Measurements from ENCODE around the gene DLG2. TPM values are rescaled to one million over a fixed set of nuclear protein-coding genes. Genes with fewer than 3 reads are reported as not detected.

DLG2 gene
- total and polyA plus RNA-seq, 9 of the 15 experiments (the other 6 are each of a cell fraction or from before 2014, with no cell fraction given), result 0.52 to 1.6 (median 0.95) TPM

DNA sequence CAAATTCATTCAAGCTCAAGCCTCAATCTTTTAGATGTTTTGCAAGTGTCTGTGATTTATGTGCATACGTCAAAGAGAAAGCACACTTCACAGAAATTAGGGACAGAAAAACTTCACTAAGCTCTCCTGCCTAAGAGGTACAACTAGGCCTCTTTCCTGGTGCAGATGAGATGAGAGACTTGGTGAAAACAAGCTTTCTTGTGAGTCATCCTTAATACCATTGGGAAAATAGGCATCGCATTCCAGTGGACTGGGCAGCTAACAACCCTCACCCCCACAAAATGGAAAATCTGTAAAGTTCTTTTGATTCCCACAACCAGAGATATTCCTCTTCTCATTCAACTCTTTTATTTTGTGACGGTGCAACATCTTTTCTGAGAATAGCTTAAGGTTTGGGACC, 1230.6 kb downstream of the DLG2 start:
- no peak for ATAC-seq
- 0% methylated on average over 3 of the region's 3 CpGs for WGBS (ENCODE audit: insufficient coverage, low coverage, missing lambda C conversion rate)
- no peak overlapping the region for H3K4me3 ChIP-seq
- in situ Hi-C loops (cut with MboI), result no loop called here
- POLR2A ChIA-PET, result no interaction called here
- no peak overlapping the region for H3K9ac ChIP-seq (ENCODE audit: insufficient read depth in 1 of 2, low read depth in 2 of 2, low read length in 2 of 2)
- no peak overlapping the region for H2AFZ ChIP-seq (ENCODE audit: low read depth, low read length)
- no peak overlapping the region for H3K27ac ChIP-seq (ENCODE audit: extremely low read depth, low read depth, low read length)
- no peak for DNase-seq (ENCODE audit: extremely low read depth in 1 of 4, low spot score in 3 of 4)
- no peak for FAIRE-seq
- CTCF ChIA-PET (ENCODE audit: low intra/inter-chr PET ratio), result no interaction called here
- H3K4me2 ChIP-seq (ENCODE audit: insufficient read depth, low read length), result no peak overlapping the region
- no TSS peak for BruUV-seq (replicated peaks)
- no peaks in the 10 kb centered on the region for H3K9me3 ChIP-seq (replicated peaks; ENCODE audit: control insufficient read depth, insufficient read depth, low read depth, low read length)
- no peaks in the 10 kb centered on the region for H3K36me3 ChIP-seq (ENCODE audit: control insufficient read depth, insufficient read depth, low read length)
- TF ChIP-seq, protein P1, sequence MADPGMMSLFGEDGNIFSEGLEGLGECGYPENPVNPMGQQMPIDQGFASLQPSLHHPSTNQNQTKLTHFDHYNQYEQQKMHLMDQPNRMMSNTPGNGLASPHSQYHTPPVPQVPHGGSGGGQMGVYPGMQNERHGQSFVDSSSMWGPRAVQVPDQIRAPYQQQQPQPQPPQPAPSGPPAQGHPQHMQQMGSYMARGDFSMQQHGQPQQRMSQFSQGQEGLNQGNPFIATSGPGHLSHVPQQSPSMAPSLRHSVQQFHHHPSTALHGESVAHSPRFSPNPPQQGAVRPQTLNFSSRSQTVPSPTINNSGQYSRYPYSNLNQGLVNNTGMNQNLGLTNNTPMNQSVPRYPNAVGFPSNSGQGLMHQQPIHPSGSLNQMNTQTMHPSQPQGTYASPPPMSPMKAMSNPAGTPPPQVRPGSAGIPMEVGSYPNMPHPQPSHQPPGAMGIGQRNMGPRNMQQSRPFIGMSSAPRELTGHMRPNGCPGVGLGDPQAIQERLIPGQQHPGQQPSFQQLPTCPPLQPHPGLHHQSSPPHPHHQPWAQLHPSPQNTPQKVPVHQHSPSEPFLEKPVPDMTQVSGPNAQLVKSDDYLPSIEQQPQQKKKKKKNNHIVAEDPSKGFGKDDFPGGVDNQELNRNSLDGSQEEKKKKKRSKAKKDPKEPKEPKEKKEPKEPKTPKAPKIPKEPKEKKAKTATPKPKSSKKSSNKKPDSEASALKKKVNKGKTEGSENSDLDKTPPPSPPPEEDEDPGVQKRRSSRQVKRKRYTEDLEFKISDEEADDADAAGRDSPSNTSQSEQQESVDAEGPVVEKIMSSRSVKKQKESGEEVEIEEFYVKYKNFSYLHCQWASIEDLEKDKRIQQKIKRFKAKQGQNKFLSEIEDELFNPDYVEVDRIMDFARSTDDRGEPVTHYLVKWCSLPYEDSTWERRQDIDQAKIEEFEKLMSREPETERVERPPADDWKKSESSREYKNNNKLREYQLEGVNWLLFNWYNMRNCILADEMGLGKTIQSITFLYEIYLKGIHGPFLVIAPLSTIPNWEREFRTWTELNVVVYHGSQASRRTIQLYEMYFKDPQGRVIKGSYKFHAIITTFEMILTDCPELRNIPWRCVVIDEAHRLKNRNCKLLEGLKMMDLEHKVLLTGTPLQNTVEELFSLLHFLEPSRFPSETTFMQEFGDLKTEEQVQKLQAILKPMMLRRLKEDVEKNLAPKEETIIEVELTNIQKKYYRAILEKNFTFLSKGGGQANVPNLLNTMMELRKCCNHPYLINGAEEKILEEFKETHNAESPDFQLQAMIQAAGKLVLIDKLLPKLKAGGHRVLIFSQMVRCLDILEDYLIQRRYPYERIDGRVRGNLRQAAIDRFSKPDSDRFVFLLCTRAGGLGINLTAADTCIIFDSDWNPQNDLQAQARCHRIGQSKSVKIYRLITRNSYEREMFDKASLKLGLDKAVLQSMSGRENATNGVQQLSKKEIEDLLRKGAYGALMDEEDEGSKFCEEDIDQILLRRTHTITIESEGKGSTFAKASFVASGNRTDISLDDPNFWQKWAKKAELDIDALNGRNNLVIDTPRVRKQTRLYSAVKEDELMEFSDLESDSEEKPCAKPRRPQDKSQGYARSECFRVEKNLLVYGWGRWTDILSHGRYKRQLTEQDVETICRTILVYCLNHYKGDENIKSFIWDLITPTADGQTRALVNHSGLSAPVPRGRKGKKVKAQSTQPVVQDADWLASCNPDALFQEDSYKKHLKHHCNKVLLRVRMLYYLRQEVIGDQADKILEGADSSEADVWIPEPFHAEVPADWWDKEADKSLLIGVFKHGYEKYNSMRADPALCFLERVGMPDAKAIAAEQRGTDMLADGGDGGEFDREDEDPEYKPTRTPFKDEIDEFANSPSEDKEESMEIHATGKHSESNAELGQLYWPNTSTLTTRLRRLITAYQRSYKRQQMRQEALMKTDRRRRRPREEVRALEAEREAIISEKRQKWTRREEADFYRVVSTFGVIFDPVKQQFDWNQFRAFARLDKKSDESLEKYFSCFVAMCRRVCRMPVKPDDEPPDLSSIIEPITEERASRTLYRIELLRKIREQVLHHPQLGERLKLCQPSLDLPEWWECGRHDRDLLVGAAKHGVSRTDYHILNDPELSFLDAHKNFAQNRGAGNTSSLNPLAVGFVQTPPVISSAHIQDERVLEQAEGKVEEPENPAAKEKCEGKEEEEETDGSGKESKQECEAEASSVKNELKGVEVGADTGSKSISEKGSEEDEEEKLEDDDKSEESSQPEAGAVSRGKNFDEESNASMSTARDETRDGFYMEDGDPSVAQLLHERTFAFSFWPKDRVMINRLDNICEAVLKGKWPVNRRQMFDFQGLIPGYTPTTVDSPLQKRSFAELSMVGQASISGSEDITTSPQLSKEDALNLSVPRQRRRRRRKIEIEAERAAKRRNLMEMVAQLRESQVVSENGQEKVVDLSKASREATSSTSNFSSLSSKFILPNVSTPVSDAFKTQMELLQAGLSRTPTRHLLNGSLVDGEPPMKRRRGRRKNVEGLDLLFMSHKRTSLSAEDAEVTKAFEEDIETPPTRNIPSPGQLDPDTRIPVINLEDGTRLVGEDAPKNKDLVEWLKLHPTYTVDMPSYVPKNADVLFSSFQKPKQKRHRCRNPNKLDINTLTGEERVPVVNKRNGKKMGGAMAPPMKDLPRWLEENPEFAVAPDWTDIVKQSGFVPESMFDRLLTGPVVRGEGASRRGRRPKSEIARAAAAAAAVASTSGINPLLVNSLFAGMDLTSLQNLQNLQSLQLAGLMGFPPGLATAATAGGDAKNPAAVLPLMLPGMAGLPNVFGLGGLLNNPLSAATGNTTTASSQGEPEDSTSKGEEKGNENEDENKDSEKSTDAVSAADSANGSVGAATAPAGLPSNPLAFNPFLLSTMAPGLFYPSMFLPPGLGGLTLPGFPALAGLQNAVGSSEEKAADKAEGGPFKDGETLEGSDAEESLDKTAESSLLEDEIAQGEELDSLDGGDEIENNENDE (IDR thresholded peaks at IDR 0.05; ENCODE audit: low read depth, low read length), result no peak
- no peaks in the 10 kb centered on the region for H3K4me1 ChIP-seq (replicated peaks in 1 of 2; ENCODE audit: control insufficient read depth in 2 of 2, insufficient read depth in 2 of 2, low read length in 2 of 2)
- H4K20me1 ChIP-seq (replicated peaks; ENCODE audit: control insufficient read depth, insufficient read depth, low read length), result no peaks in the 10 kb centered on the region
- H3K79me2 ChIP-seq (ENCODE audit: control insufficient read depth, insufficient read depth, low read length), result no peaks in the 10 kb centered on the region
- H3K27me3 ChIP-seq (ENCODE audit: control insufficient read depth in 2 of 2, insufficient read depth in 2 of 2, low read length in 2 of 2), result no peaks in the 10 kb centered on the region
- intact Hi-C loops (cut with micrococcal nuclease), result no loop called here
- H3K9me1 ChIP-seq (ENCODE audit: control insufficient read depth, insufficient read depth, low read length), result no peaks in the 10 kb centered on the region

Measured in K562 (cell line).